Ramos (cell line): ENCODE measurements around the gene TEX52.

Experiments used
- in situ Hi-C: fragments of 300-500 bp; cut with MboI; formaldehyde crosslinking; loops from one replicate; pipeline ENCODE4 v1.14.3; 2022; ENCODE audit warnings: low sequenced_read_pairs; ENCODE audit not compliant: unreplicated experiment

The TEX52 gene

DNA sequence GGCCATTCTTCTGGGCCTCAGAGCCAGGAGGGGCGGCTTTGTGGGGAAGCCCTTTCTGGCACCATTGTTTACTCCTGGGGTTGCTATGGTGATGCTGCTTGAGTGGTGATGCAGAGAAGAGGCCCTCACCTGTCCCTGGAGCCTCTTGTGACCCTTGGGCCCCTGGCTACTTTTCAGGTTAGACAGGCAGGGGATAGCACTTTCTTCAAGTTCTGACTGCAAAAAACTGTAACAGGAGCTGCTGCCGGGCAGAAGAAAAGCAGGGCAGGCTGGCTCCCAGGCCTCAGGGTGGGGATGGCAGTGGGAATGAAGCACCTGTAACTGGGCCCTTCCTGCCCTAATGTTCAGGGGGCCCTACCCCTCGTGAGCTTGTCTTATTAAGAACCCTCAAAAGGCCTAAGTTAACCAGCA is at the start of gene TEX52:
TSS of gene TEX52 (minus strand) at position 19 of the 411 bp plus-strand sequence. CDS start at position 6, 13 bp downstream.
- in situ Hi-C loops, result no loop called here

DNA sequence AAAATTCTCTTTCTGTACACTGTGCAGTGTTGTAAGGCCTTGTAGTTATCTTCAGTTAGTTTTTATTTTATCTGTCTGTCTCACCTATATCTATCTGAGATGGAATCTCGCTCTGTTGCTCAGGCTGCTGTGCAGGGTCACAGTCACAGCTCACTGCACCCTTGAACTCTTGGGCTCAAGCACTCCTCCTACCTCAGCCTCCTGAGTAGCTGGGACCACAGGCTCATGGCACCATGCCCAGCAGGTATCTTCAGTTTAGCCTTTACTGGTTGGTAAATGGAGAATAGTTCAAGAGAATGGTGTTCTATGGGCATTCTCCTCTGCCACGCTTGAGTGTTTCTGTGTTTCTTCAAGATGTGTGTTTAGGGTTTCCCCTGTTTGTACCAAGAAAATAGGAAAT is 47.4 kb upstream of the TEX52 start:
- in situ Hi-C loops, result no loop called here

DNA sequence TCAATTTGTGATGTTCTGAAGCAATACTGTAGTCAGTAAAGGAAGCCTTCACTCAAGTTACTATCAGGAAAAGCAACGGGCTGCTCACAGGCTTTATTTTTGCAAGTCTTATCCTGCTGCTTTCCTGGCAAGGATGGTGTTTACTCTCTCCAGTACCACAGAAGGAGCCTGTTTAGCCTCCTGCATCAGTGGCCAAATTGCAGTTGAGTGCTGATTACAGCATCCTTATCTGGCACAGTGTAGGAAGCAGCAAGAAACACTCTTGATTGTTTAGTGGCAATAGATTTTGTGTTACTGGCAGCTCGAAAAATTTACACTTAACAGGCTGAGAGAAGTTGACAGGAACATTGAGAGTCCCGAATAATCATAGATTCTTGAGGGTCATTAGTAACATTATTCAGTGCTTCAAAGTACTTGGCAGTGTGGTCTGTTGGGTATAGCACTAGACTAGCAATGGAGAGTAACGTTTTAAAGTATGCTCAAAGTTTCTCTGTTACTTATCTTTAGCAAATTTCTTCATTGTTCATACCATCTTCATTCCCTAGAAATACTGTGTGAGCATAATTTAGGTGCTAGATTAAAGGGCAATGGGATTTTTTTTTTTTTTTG is 45.5 kb upstream of the TEX52 start:
- in situ Hi-C loops, result no loop called here

- in situ Hi-C loops, result no loop called here
Observed at GRCh38 chr12:2900642-2901041, 43.8 kb upstream of the TEX52 start.

GRCh38 chr12:2897418-2897817 is 40.6 kb upstream of the TEX52 start:
- in situ Hi-C loops, result no loop called here

DNA sequence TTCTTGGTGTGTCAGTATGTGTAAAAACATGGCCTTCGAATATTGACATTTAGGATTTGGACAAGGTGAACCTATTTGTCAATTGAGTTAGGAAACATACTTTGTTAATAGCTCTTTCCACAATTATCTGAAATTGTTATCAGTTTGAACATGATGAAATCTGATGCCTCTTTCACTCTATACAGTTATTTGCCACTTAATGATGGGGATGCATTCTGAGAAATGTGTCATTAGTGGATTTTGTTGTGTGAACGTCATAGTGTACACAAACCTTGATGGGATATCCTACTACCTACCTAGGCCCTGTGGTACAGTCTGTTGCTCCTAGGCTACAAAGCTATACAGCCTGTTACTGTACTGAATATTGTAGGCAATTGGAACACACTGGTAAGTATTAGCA is 38.7 kb upstream of the TEX52 start:
- in situ Hi-C loops, result no loop called here

GRCh38 chr12:2895051-2895451 is 38.2 kb upstream of the TEX52 start:
- in situ Hi-C loops, result no loop called here

GRCh38 chr12:2893007-2893406 is 36.2 kb upstream of the TEX52 start:
- in situ Hi-C loops, result no loop called here

DNA sequence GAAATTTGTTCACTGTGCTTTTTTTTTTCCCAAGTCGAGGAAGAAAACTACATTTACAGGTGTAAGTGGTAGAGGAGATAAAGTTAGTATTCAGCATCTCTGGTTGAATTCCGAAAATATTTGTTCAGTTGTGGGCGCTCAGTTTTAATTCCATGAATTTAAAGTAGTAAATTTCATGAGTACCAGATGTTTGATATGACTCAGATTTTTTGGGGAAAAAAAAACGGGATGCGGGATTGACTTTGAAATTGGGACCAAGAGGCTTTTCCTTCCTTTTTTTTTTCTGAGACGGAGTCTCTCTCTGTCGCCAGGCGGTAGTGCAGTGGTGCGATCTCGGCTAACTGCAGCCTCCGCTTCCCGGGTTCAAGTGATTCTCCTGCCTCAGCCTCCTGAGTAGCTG is 35.4 kb upstream of the TEX52 start:
- in situ Hi-C loops, result no loop called here

DNA sequence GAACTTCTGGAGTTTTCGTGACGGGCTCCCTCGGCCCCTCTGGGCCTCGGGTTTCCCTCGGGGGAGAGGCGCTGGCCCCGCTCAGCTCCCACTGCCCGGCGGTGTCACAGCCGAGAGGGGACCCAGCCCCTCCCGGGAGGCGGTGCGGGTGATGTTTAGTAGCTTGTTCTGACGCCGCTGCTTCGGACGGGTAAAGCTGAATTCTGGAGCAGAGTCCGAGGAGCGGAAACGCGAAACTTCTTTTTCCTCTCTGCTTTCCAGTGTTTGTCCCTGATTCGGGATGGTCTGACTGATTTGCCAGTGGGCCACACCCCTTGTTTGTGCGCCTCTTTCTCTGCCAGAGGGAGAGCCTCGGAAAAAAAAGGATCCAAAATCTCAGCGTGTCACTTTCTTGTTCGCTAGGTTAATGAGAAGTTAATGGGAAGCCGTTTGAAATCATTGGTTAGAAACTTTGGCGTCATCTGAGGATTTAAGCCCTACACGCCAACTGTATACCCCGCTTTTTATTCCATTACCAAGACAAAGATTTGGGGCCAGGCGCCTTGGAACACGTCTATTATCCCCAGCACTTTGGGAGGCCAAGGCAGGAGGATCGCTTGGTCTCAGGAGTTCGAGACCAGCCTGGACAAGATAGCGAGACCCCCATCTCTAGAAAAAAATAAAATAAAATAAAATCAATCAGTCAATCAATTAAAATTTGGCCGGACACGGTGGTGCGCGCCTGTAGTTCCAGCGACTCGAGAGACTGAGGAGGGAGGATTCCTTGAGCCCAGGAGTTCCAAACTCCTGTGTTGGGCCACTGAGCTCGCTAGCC is 34.6 kb upstream of the TEX52 start:
- in situ Hi-C loops, result no loop called here

DNA sequence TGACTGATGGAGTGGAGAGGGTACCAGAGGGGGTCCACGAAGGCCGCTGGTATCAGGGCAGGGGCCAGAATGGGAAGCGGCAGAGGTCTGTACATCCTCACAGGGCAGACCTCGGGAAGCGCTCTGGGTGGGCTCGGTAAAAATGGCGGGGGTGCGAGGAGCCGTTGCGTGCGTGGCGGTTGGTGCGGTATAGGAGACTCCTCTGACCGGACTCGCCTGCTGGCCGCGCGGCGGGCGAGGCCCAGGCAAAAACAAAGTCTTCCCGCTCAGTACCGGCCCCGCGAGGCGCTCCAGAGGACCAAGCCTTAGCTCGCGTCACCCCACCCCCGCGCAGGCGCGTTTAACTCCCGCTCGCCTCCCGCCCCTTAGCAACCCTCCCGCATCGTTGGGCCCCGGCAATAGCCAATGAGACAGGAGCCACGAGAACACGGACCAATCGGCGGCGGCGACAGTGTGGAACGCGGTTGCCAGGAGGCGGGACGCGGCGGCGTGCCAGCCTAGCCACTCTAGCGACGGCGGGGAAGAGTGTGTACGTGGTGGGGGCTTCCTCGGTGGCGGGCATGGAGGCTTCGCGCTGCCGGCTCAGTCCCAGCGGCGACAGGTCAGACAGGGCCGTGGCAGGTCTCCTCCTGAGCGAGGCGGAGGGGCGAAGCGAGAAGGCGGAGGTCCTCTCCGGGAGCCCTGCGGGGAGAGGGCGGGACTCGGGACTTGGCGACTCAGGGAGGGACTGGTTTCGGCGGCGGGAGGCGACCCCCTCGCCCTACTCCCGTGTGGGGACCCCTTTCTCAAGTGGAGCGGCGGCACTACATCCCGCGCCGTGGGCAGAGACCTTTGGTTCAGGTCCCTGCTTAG is 33.8 kb upstream of the TEX52 start, which contains the start of gene TULP3:
TSS of gene TULP3 (plus strand) at position 504 of the 852 bp plus-strand sequence. CDS start at position 561, 57 bp downstream.
- in situ Hi-C loops, result no loop called here

DNA sequence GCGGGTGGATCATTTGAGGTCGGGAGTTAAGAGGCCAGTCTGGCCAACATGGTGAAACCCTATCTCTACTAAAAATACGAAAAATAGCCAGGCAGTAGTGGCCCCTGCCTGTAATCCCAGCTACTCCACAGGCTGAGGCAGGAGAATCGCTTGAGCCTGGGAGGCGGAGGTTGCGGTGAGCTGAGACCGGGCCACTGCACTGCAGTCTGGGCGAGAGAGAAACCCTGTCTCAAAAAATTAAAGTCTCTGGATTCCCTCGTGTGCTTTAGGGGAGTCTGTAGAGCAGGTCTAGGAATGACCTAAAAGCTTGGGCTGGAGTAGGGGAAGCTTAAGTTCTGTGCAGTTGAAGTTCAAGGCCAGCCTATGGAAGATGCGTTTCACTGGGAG is 33.2 kb upstream of the TEX52 start:
- in situ Hi-C loops, result no loop called here

- in situ Hi-C loops, result no loop called here
Observed at GRCh38 chr12:2886768-2887450, 30.1 kb upstream of the TEX52 start.

DNA sequence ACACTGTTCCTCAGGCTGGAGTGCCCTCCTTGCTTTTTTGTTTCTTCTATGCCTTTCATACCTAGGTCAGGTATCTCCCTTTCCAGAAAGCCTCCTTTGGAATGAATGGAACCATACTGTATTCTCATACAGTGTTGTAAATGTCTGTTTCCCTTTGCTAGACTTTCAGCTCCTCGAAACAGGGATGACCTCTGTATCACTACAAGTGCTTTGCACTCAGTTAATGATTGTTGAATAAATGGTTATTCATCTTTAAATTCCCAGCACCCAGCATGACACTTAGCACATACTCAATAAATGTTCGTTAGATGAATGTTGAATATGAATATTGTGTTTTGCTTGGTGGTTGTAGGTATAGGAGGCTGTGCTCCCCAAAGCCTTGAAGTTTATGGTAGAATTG is 28.0 kb upstream of the TEX52 start:
- in situ Hi-C loops, result no loop called here

- in situ Hi-C loops, result no loop called here
Observed at GRCh38 chr12:2879853-2880252, 23.0 kb upstream of the TEX52 start.

DNA sequence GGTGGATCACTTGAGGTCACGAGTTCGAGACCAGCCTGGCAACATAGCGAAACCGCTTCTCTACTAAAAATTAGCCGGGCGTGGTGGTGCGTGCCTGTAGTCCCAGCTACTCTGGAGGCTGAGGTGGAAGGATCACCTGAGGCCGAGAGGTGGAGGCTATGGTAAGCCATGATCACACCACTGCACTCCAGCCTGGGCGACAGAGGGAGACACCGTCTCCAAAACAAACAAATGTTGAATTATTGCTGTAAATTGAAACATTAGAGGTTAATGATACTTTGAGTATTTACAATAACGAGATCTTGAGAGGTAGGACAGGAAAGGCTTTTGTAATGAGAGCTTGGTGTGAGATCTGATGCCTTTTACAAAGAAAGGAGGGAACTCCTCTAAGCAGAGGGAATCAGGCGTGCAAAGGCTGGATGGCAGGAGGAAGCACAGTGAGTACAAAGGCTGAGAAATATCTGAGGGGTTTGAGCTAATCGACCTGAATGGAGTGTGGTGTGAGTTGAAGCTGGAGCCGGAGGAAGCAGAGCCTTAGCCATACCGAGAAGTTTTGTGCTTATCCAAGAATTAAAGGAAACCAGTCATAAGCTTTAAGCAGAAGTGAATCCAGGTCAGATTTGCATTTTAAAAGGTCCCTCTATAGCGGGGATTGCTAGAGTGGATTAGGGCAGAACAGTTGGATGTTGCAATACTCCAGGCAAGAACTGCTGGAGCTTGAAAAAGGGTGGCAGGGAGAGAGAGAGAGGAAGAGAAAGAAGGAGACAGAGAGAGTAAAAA is 21.3 kb upstream of the TEX52 start:
- in situ Hi-C loops, result no loop called here

GRCh38 chr12:2877047-2877952 is 20.5 kb upstream of the TEX52 start, which contains the start of the genes FOXM1 and RHNO1:
Gene FOXM1 (minus strand): TSS chr12:2877174. CDS start chr12:2874478, 2,696 bp downstream.
Gene RHNO1 (plus strand): TSS chr12:2877223. CDS start chr12:2885367, 8,144 bp downstream.
- in situ Hi-C loops, result no loop called here

DNA sequence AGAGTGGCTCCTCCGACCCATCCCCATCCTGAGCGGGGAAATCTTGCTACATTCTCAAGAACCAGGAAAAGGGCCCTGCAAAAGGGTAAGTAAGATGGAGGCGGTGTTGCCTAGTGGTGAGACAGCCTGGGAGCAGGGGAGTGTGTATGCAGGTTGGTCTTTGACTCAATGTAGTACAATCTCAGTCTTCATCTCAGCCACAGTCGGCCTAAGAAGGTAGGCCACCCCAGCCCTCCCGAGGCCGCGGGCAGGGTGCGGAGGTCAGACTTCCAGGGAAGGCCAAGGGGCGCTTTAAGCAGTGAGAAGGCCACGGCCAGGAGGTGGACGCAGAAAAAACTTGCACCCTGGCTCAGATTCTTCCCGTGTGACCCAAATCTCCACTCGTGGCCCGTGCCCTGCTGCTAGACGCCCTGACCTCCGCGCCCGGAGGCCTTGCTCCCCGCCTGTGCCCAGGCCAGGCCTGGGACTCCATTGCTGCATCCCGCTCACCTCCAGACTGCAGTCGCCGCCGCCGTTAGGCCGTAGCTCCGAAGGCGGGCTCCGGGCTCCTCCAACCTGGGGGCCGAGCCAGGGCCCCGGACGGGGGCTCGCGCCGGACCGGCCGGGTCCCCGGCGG is 19.7 kb upstream of the TEX52 start:
- in situ Hi-C loops, result no loop called here
